ENCODE results near the gene TREH.
"Not testable (repeated sequence)": the region's sequence is repeated elsewhere in the genome, so short reads cannot be mapped to it uniquely, and the experiment has no call there.

The TREH gene

DNA sequence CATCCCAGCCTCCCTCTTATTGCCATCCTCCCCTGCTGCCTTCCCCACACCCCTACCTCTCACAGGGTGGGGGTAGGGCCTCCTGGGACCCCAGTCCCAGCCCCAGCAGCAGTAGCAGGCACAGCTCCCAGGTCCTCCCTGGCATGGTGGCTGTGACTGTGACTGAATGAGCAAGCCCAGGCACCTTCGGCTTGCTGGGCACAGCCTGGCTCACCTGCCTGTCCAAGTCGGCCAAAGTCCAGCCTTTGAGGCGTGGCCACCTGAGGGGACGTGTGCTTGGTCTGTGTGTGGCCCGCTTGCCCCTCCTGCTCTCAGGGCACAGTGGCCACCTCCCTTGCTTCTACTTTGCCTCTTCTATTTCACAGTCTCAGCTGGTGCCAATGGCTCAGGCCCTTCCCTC is at the start of gene TREH:
Gene TREH, minus strand, starts transcription at position 168 of the 400 bp plus-strand sequence. Its CDS starts 23 bp downstream, at position 145.
- no peak for DNase-seq

DNA sequence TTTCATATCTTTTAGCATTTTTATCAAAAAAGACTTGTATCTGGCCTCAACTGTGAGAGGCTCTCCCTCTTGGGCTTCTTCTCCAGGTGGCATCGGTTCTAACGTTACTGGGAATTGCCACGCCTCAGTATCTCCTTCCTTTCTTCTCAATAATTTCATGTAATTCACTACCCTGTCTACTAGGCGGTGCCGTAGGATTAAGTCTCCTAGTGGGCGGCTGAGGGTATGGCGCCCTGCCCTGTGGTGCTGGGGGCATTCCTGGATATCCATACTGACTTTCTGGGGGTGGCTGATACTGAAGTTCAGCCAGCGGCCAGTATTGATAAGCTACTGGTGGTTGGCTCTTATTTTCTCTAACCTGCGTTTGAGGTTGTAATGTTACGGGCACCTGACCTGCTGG is 48.7 kb upstream of the TREH start:
- not testable (repeated sequence) for DNase-seq

DNA sequence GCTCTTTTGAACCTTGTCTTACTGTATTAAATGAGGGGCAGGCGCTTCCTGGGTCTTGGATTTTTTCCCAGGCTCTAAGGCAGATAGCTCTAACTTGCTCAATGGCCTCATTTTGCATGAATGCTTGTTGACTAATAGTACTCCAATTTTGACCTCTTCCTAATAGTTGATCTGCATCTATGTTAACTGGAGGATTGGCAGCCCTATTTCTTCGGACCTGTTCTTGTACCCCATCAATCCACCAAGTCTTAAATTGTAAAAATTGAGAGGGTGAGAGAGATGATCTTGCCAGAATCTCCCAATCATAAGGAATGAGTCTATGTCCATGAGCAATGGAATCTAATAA is 48.2 kb upstream of the TREH start:
- not testable (repeated sequence) for DNase-seq

DNA sequence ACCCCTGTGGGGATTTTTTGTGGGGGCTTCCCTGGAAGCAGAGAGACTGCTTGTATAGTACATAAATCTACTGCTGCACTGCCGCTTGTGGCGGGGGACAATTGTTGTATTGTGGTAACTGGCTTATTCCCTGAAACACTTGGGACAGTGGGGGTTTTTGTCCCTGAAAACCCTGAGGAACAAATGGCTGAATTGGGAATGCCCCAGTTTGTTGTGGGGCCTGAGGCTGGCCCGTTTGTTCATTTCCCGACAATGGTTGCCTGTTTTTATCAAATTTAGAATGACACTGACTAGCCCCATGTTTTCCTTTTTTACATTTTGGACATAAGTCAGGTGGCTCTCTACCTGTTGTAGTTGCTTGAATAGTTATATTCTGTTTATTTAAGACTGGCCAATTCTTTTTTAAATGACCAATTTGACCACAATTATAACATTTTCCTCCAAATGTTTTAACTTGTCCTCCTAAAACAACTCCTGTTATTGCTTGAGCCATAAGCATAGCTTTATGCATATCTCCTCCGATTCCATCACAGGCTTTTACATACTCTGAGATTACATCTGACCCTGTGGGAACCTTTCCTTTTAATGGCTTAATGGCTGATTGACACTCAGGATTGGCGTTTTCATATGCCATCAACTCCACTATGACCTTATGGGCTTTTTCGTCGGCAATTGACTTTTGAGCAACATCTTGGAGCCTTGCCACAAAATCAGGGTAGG is 47.7 kb upstream of the TREH start:
- peak in 4 of 58 donors; percentile 12 to 46 (median 19) for DNase-seq

GRCh38 chr11:118721478-118722015 is 42.1 kb upstream of the TREH start:
- DNase-seq, result not testable (repeated sequence)

GRCh38 chr11:118720740-118721139 is 41.3 kb upstream of the TREH start:
- DNase-seq, result not testable (repeated sequence)

GRCh38 chr11:118720078-118720477 is 40.6 kb upstream of the TREH start:
- not testable (repeated sequence) for DNase-seq

- DNase-seq, result not testable (repeated sequence)
These were observed 39.1 kb upstream of the TREH start for GRCh38 chr11:118718562-118718961.

- DNase-seq, result not testable (repeated sequence)
These were observed 38.3 kb upstream of the TREH start for GRCh38 chr11:118717733-118718132.

DNA sequence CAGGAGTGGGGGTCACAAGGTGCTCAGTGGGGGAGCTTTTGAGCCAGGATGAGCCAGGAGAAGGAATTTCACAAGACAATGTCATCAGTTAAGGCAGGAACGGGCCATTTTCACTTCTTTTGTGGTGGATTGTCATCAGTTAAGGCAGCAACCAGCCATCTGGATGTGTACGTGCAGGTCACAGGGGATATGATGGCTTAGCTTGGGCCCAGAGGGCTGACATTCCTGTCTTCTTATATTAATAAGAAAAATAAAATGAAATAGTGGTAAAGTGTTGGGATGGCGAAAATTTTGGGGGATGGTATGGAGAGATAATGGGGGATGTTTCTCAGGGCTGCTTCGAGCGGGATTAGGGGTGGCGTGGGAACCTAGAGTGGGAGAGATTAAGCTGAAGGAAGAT is 37.8 kb upstream of the TREH start:
- DNase-seq, result not testable (repeated sequence)

- DNase-seq, result no peak
These were observed 36.4 kb upstream of the TREH start for GRCh38 chr11:118715837-118716260.

- DNase-seq, result no peak
These were observed 35.9 kb upstream of the TREH start for GRCh38 chr11:118715245-118715831.

DNA sequence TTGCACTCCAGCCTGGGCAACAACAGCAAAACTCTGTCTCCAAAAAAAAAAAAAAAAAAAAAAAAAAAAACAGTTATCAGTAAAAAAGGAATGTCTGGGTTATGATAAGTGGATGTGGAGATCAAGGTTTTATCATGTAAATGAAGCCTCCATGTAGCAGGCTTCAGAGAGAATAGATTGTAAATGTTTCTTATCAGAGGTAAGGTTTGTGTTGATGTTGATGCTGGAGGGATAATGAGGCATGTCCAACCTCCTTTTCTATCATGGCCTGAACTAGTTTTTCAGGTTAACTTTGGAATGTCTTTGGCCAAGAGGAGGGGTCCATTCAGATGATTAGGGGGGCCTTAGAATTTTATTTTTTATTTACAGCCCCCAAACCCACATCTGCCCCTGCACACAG is 35.4 kb upstream of the TREH start:
- no peak for DNase-seq

DNA sequence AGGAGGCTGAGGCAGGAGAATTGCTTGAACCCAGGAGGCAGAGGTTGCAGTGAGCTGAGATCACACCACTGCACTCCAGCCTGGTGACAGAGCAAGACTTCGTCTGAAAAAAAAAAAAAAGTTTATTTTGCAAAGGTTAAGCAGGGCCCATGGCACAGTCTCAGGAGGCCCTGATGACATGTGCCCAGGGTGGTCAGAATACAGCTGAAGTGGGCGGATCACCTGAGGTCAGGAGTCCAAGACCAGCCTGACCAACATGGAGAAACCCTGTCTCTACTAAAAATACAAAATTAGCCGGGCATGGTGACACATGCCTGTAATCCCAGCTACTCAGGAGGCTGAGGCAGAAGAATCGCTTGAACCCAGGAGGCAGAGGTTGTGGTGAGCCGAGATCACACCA is 35.0 kb upstream of the TREH start:
- DNase-seq, result not testable (repeated sequence)

GRCh38 chr11:118708296-118708695 is 28.8 kb upstream of the TREH start:
- no peak for DNase-seq

DNA sequence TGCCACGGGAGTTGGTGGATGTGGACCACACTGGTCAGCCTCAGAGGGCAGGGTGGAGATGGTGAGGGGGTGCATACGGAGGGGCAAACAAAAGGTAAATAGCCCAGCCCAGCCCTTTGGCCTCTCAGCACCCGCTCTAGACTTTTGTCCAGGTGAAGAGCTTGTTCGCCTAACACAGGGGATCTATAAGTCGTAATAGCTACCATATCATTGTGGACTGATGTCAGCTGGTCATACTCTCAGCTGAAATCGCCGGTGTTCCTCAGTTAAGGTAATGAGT is 27.0 kb upstream of the TREH start:
- DNase-seq, result no peak

GRCh38 chr11:118705791-118706545 is 26.5 kb upstream of the TREH start:
- DNase-seq, result peak in 12 of 58 donors; percentile 11 to 36 (median 28)

GRCh38 chr11:118705111-118705741 is 25.8 kb upstream of the TREH start:
- DNase-seq, result peak in 31 of 58 donors; percentile 6 to 83 (median 47)

GRCh38 chr11:118703563-118704106 is 24.2 kb upstream of the TREH start:
- peak in 13 of 58 donors; percentile 10 to 54 (median 19) for DNase-seq

DNA sequence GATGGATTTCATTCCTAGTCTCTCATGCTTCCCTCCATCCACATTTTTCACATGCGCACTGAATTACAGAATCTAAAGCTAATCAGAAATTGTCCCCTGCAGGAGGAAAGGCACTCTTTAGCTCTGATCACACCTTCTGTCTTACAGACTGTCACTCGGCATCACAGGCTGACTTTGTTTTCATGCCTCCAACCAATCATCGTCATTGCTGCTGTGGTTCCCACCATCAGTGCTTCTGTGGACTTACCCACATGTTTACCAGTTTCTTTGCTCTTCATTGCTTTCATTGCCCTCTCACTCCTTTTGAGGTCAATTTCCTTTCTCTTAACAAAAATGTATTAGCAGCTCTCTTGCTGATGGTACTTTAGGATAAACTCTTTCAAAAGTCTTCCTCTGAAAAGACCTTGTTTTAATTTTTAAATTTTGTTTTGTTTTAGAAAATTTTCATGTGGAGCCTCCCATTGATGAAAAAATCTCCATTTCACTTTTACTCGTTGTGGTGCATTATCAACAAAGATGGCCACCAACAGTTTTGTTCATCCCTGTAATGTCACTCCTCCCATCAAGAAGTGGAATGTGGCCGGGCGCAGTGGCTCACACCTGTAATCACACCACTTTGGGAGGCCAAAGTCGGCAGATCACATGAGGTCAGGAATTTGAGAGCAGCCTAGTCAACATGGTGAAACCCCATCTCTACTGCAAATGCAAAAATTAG is 20.2 kb upstream of the TREH start:
- no peak for DNase-seq

- no peak for DNase-seq
These were observed 17.9 kb upstream of the TREH start for GRCh38 chr11:118697346-118697745.
